ENCODE data around the gene DNAJB8.

DNAJB8 gene

GRCh38 chr3:128443771-128444170 lies 22.9 kb downstream of the DNAJB8 start:
- no peak for TF ChIP-seq ZNF274 (IDR thresholded peaks at IDR 0.05; ENCODE audit: low read depth, low read length)
- no peak overlapping the region for H3K4me3 ChIP-seq (ENCODE audit: low read length)

- H3K4me3 ChIP-seq (ENCODE audit: low read length): no peak overlapping the region
- no peak for TF ChIP-seq ZNF274 (IDR thresholded peaks at IDR 0.05; ENCODE audit: low read depth, low read length)
Measured at GRCh38 chr3:128442949-128443348, 23.7 kb downstream of the DNAJB8 start.

- no peak overlapping the region for H3K4me3 ChIP-seq (ENCODE audit: low read length)
- TF ChIP-seq ZNF274 (IDR thresholded peaks at IDR 0.05; ENCODE audit: low read depth, low read length): no peak
Measured at GRCh38 chr3:128442070-128442469, 24.6 kb downstream of the DNAJB8 start.

GRCh38 chr3:128439226-128439625 lies 27.5 kb downstream of the DNAJB8 start:
- no peak overlapping the region for H3K4me3 ChIP-seq (ENCODE audit: low read length)
- TF ChIP-seq ZNF274 (IDR thresholded peaks at IDR 0.05; ENCODE audit: low read depth, low read length): no peak

GRCh38 chr3:128438488-128439072 lies 28.1 kb downstream of the DNAJB8 start:
- TF ChIP-seq ZNF274 (IDR thresholded peaks at IDR 0.05; ENCODE audit: low read depth, low read length): no peak
- H3K4me3 ChIP-seq (ENCODE audit: low read length): no peak overlapping the region

GRCh38 chr3:128436214-128436613 lies 30.5 kb downstream of the DNAJB8 start:
- H3K4me3 ChIP-seq (ENCODE audit: low read length): no peak overlapping the region
- no peak for TF ChIP-seq ZNF274 (IDR thresholded peaks at IDR 0.05; ENCODE audit: low read depth, low read length)

- no peak for TF ChIP-seq ZNF274 (IDR thresholded peaks at IDR 0.05; ENCODE audit: low read depth, low read length)
- H3K4me3 ChIP-seq (ENCODE audit: low read length): no peak overlapping the region
Measured at GRCh38 chr3:128435561-128435960, 31.1 kb downstream of the DNAJB8 start.

- H3K4me3 ChIP-seq (ENCODE audit: low read length): no peak overlapping the region
Measured at GRCh38 chr3:128435058-128435457, 31.6 kb downstream of the DNAJB8 start.

GRCh38 chr3:128434524-128434923 lies 32.2 kb downstream of the DNAJB8 start:
- TF ChIP-seq ZNF274 (IDR thresholded peaks at IDR 0.05; ENCODE audit: low read depth, low read length): no peak
- H3K4me3 ChIP-seq (ENCODE audit: low read length): no peak overlapping the region

More at GRCh38 chr3:128435058-128435457, 31.6 kb downstream of the DNAJB8 start:
- TF ChIP-seq ZNF274 (IDR thresholded peaks at IDR 0.05; ENCODE audit: low read depth, low read length): no peak

GRCh38 chr3:128433837-128434165 lies 32.9 kb downstream of the DNAJB8 start:
- H3K4me3 ChIP-seq (ENCODE audit: low read length): no peak overlapping the region
- no peak for TF ChIP-seq ZNF274 (IDR thresholded peaks at IDR 0.05; ENCODE audit: low read depth, low read length)

- no peak overlapping the region for H3K4me3 ChIP-seq (ENCODE audit: low read length)
- no peak for TF ChIP-seq ZNF274 (IDR thresholded peaks at IDR 0.05; ENCODE audit: low read depth, low read length)
Measured at GRCh38 chr3:128432971-128433836, 33.5 kb downstream of the DNAJB8 start.

GRCh38 chr3:128432301-128432970 lies 34.3 kb downstream of the DNAJB8 start:
- no peak overlapping the region for H3K4me3 ChIP-seq (ENCODE audit: low read length)

GRCh38 chr3:128431803-128432300 lies 34.8 kb downstream of the DNAJB8 start:
- TF ChIP-seq ZNF274 (IDR thresholded peaks at IDR 0.05; ENCODE audit: low read depth, low read length): no peak
- no peak overlapping the region for H3K4me3 ChIP-seq (ENCODE audit: low read length)

More at GRCh38 chr3:128432301-128432970, 34.3 kb downstream of the DNAJB8 start:
- TF ChIP-seq ZNF274 (IDR thresholded peaks at IDR 0.05; ENCODE audit: low read depth, low read length): no peak

GRCh38 chr3:128430731-128431130 lies 36.0 kb downstream of the DNAJB8 start:
- no peak for TF ChIP-seq ZNF274 (IDR thresholded peaks at IDR 0.05; ENCODE audit: low read depth, low read length)
- H3K4me3 ChIP-seq (ENCODE audit: low read length): no peak overlapping the region

GRCh38 chr3:128430301-128430700 lies 36.4 kb downstream of the DNAJB8 start:
- no peak for TF ChIP-seq ZNF274 (IDR thresholded peaks at IDR 0.05; ENCODE audit: low read depth, low read length)
- H3K4me3 ChIP-seq (ENCODE audit: low read length): no peak overlapping the region
